ENCODE data around the gene SFT2D3.

SFT2D3 gene

DNA sequence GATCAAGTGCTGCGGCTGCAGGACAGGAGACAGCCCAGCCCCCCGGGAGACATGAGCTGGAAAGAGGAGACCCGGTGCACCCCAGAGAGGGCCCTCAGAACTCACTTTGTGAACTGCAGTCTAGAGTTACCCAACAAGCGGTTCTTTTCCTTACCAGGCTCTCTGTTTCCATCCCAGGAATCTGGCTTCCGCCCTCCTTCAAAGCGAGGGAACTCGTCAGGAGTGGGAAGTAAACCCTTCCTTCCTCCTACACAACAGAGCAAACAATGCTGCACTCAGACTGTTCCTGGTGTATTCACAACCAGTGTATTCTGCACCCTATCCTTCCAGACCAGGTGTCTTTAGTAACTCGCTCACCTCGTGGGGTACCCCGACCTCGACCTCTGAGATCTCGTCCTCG lies 8.0 kb downstream of the SFT2D3 start:
- H3K4me3 ChIP-seq (ENCODE audit: low read depth, low read length): no peak overlapping the region
- DNase-seq (ENCODE audit: low read depth): no peak

GRCh38 chr2:127712999-127713398 lies 11.7 kb downstream of the SFT2D3 start:
- TF ChIP-seq, protein P1, sequence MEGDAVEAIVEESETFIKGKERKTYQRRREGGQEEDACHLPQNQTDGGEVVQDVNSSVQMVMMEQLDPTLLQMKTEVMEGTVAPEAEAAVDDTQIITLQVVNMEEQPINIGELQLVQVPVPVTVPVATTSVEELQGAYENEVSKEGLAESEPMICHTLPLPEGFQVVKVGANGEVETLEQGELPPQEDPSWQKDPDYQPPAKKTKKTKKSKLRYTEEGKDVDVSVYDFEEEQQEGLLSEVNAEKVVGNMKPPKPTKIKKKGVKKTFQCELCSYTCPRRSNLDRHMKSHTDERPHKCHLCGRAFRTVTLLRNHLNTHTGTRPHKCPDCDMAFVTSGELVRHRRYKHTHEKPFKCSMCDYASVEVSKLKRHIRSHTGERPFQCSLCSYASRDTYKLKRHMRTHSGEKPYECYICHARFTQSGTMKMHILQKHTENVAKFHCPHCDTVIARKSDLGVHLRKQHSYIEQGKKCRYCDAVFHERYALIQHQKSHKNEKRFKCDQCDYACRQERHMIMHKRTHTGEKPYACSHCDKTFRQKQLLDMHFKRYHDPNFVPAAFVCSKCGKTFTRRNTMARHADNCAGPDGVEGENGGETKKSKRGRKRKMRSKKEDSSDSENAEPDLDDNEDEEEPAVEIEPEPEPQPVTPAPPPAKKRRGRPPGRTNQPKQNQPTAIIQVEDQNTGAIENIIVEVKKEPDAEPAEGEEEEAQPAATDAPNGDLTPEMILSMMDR (conservative IDR thresholded peaks at IDR 0.05; ENCODE audit: low read depth, low read length): no peak
- H3K4me3 ChIP-seq (ENCODE audit: low read depth, low read length): no peak overlapping the region
- DNase-seq (ENCODE audit: low read depth): no peak

More for the DNA sequence above, 8.0 kb downstream of the SFT2D3 start:
- TF ChIP-seq, protein P1 (conservative IDR thresholded peaks at IDR 0.05; ENCODE audit: low read depth, low read length): no peak

DNA sequence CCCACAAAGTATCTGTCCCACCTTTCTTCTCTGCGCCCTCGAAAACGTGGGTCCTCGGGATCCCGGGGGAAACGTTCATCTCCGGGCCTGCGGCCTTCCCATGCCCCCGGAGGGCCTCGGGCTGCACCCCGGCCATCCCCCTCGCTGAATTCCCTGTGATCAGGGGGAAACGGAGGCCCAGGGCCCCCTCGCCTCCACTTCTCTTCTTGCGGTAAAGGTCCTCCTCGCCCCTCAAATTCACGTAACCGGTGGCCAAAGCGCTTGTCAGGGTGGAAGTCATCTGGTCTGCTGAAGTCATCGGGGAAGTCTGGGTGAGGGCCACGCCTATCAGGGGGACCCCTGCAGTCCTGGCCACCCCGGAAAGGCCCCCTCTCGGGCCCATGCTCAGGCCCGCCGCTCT lies 12.3 kb downstream of the SFT2D3 start:
- TF ChIP-seq, protein P1 (conservative IDR thresholded peaks at IDR 0.05; ENCODE audit: low read depth, low read length): no peak
- no peak overlapping the region for H3K4me3 ChIP-seq (ENCODE audit: low read depth, low read length)
- DNase-seq (ENCODE audit: low read depth): no peak

GRCh38 chr2:127715778-127716449 lies 14.6 kb downstream of the SFT2D3 start:
- no peak overlapping the region for H3K4me3 ChIP-seq (ENCODE audit: low read depth, low read length)
- no peak for DNase-seq (ENCODE audit: low read depth)
- TF ChIP-seq, protein P1 (conservative IDR thresholded peaks at IDR 0.05; ENCODE audit: low read depth, low read length): no peak

DNA sequence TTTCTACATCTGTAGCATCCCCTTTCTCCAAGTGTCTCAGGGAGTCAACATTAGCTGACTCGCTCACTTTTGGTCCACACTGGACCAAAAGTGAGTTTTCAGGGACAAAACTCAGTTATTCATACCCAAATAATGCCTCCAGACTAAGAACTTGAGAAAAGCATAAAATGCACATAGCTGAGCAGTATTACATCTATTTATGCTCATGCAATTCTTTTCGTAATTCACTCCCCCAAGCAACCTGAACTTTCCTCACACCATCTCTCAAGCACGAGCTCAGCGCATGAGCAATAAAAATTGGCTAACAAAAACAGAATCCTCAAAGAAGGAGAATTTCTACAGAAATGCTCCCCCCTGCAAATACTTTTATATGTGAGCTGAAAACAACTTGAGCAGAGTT lies 17.0 kb downstream of the SFT2D3 start:
- no peak for DNase-seq (ENCODE audit: low read depth)
- no peak overlapping the region for H3K4me3 ChIP-seq (ENCODE audit: low read depth, low read length)
- TF ChIP-seq, protein P1 (conservative IDR thresholded peaks at IDR 0.05; ENCODE audit: low read depth, low read length): no peak

- TF ChIP-seq, protein P1 (conservative IDR thresholded peaks at IDR 0.05; ENCODE audit: low read depth, low read length): no peak
- no peak overlapping the region for H3K4me3 ChIP-seq (ENCODE audit: low read depth, low read length)
- no peak for DNase-seq (ENCODE audit: low read depth)
Observed at GRCh38 chr2:127719301-127720218, 18.3 kb downstream of the SFT2D3 start.

Measured in choroid plexus epithelial cell (primary cell).